ENCODE data around the gene ZBTB7A. TPM values are rescaled to one million over a fixed set of nuclear protein-coding genes. Genes with fewer than 3 reads are reported as not detected.

Gene ZBTB7A
- total and polyA plus RNA-seq, 2 of the 4 experiments (the other 2 are of a cell fraction) = 3.2 to 10.3 TPM

GRCh38 chr19:4096049-4096892, 29.6 kb upstream of the ZBTB7A start:
- H3K27ac ChIP-seq (ENCODE audit: insufficient read depth, low read length) = no peak overlapping the region
- no peak overlapping the region for H3K14ac ChIP-seq (replicated peaks; ENCODE audit: low read depth, low read length)
- TF ChIP-seq RAD21 (IDR thresholded peaks at IDR 0.05; ENCODE audit: low read length) = no peak
- TF ChIP-seq NFE2L2 (IDR thresholded peaks at IDR 0.05; ENCODE audit: low read depth, low read length) = no peak
- no peak for TF ChIP-seq FOS (IDR thresholded peaks at IDR 0.05; ENCODE audit: low read depth, low read length)
- no peak for TF ChIP-seq CHD1 (IDR thresholded peaks at IDR 0.05; ENCODE audit: low read depth, low read length)
- no peak for TF ChIP-seq CEBPB (IDR thresholded peaks at IDR 0.05; ENCODE audit: low read depth, low read length)
- no peak for TF ChIP-seq MAFK (IDR thresholded peaks at IDR 0.05; ENCODE audit: low read depth, low read length)
- no peak for TF ChIP-seq RCOR1 (IDR thresholded peaks at IDR 0.05; ENCODE audit: insufficient replicate concordance, low read length)
- TF ChIP-seq RFX5 (IDR thresholded peaks at IDR 0.05; ENCODE audit: low read depth, low read length) = no peak
- H2BK15ac ChIP-seq (ENCODE audit: low read depth, low read length) = no peak overlapping the region
- WGBS, 2 experiments (ENCODE audit: extremely low coverage in 2 of 2, insufficient read length in 1 of 2) = 88% methylated on average over 10 of the region's 31 CpGs; no CpG with 5 or more reads in 1 of the 2 experiments
- no peaks in the 10 kb centered on the region; the same call in 1 of the 2 replicates for H4K20me1 ChIP-seq (ENCODE audit: insufficient read depth, low read length)
- H4K8ac ChIP-seq (ENCODE audit: low read depth in 2 of 2, low read length in 2 of 2) = no peak overlapping the region
- H3K23ac ChIP-seq (ENCODE audit: low read depth, low read length) = no peak overlapping the region
- H3K9ac ChIP-seq (ENCODE audit: low read depth, low read length) = no peak overlapping the region
- no peak overlapping the region for H2BK20ac ChIP-seq (ENCODE audit: low read depth, low read length)
- H4K91ac ChIP-seq (ENCODE audit: insufficient read depth, low read depth, low read length) = no peak overlapping the region
- no peak overlapping the region for H2AK5ac ChIP-seq (ENCODE audit: low read depth, low read length)
- no peak overlapping the region for H3K4me2 ChIP-seq (ENCODE audit: low read depth, low read length)
- ChIA-PET CTCF (no interaction called here), POLR2A (ENCODE audit: unreplicated experiment) (no interaction called here)
- peak overlapping the region; percentile 72 for H2AK9ac ChIP-seq (replicated peaks; ENCODE audit: low read depth, low read length, poor library complexity)
- BruUV-seq (replicated peaks) = no TSS peak
- no peak overlapping the region for H4K5ac ChIP-seq (ENCODE audit: low read depth, low read length)
- H2BK120ac ChIP-seq (ENCODE audit: low read depth, low read length) = no peak overlapping the region
- intact Hi-C loops (cut with micrococcal nuclease) (no loop called here), in situ Hi-C loops (cut with MboI; ENCODE audit: low sequenced_read_pairs) (no loop called here), dilution Hi-C loops (cut with HindIII; ENCODE audit: low sequenced_read_pairs, unreplicated experiment) (no loop called here)
- H3K18ac ChIP-seq (ENCODE audit: low read depth, low read length) = no peak overlapping the region
- DNase-seq (no peak), ATAC-seq (ENCODE audit: low read depth) (no peak)
- no peak overlapping the region for H2AFZ ChIP-seq (replicated peaks; ENCODE audit: low read length, poor library complexity)
- H3K4ac ChIP-seq (ENCODE audit: low read depth, low read length) = no peak overlapping the region
- no peaks in the 10 kb centered on the region for H3K9me3 ChIP-seq (ENCODE audit: control insufficient read depth, insufficient read depth, low read length)
- no peaks in the 10 kb centered on the region for H3K4me1 ChIP-seq (ENCODE audit: control insufficient read depth, insufficient read depth, low read length)
- H3K36me3 ChIP-seq (ENCODE audit: control insufficient read depth, insufficient read depth, low read length) = peaks cover 63% of the 10 kb centered on the region
- no peak overlapping the region for H3K56ac ChIP-seq (ENCODE audit: extremely low read depth, insufficient read depth, low read length)
- H3K79me1 ChIP-seq (ENCODE audit: low read depth in 1 of 2, low read length in 2 of 2) = peaks cover 0 to 3% of the 10 kb centered on the region in 2 experiments; a peak in 1 of 4 replicates
- no peaks in the 10 kb centered on the region for H3K27me3 ChIP-seq (ENCODE audit: control insufficient read depth, insufficient read depth, low read length)
- H2BK5ac ChIP-seq (ENCODE audit: low read depth, low read length, poor library complexity, severe bottlenecking) = no peak overlapping the region
- H3K4me3 ChIP-seq (ENCODE audit: insufficient read depth, low read depth, low read length) = no peak overlapping the region
- no peaks in the 10 kb centered on the region for H3K9me1 ChIP-seq (ENCODE audit: insufficient read depth, low read length)
